HCT116 (cell line): ENCODE data around the gene ATG5. TPM values are rescaled to one million over a fixed set of nuclear protein-coding genes. Genes with fewer than 3 reads are reported as not detected.

Source experiments
- ATAC-seq: fragments of 200-7000 bp; cut with Tn5 transposase; 2 replicates; pipeline ENCODE4 v1.9.1; 2020; ENCODE audit warnings: mild to moderate bottlenecking, moderate library complexity
- Bru-seq: library from RNA; stranded (reverse); fragments of 400-500 nt; gene quantifications from one replicate; lab custom pipeline; 2021; lab: Mats Ljungman, UMichigan
- BruChase-seq, 2 experiments: library from RNA; stranded (reverse); fragments of 400-500 nt; gene quantifications; one replicate each; lab custom pipeline; 2021; lab: Mats Ljungman, UMichigan
- BruUV-seq: library from RNA; stranded (reverse); fragments of 400-500 nt; replicated peaks from 2 replicates; lab custom pipeline; 2021; lab: Mats Ljungman, UMichigan
- CTCF ChIA-PET: fragments of 300-600 bp; sonication (Branson Sonifier 250); formaldehyde crosslinking; loops from one replicate; lab custom pipeline; 2021; ENCODE audit warnings: antibody characterized with exemption; lab: Charles Lee
- POLR2A ChIA-PET: fragments of 300-600, 350-600 bp; sonication (Branson Sonifier 250); formaldehyde crosslinking; loops from one replicate; lab custom pipeline; 2021; ENCODE audit warnings: antibody characterized with exemption; lab: Charles Lee
- RAD21 ChIA-PET, 2 experiments: fragments of 300-600 bp; sonication (Branson Sonifier 250); formaldehyde crosslinking; loops; one replicate each; lab custom pipeline; 2023; ENCODE audit warnings: low total read pairs in 2 of 2; ENCODE audit not compliant: uncharacterized antibody in 2 of 2, unreplicated experiment in 2 of 2, low non-redundant PET in 1 of 2; lab: Charles Lee
- DNase-seq: peaks from one replicate; pipeline ENCODE4 v3.0.0-alpha.2; 2010; ENCODE audit warnings: low read depth, low spot score
- H2AFZ ChIP-seq: fragments of 200-600 bp; shearing (Covaris generic), sonication (generic); 2 replicates; pipeline ENCODE4 v1.6.1; 2017; ENCODE audit warnings: low read depth, mixed run types, mixed read lengths, antibody characterized with exemption, low read length; ENCODE audit not compliant: poor library complexity, severe bottlenecking
- H3K27ac ChIP-seq: 2 replicates; pipeline ENCODE4 v1.5.1; 2012; ENCODE audit warnings: low read depth, low read length
- H3K27me3 ChIP-seq: fragments of 200-600 bp; sonication (generic); 2 replicates; pipeline ENCODE4 v1.6.1; 2016; ENCODE audit warnings: mixed run types, low read length, mixed read lengths; ENCODE audit not compliant: insufficient read depth
- H3K36me3 ChIP-seq, 2 experiments: fragments of 200-500 bp in 1 of 2; fragments of 200-600 bp in 1 of 2; sonication (Bioruptor generic) in 1 of 2; sonication (generic) in 1 of 2; 2 replicates each; pipeline versions ENCODE4 v1.5.1 to v1.6.1; 2014 to 2016; ENCODE audit warnings: low read length in 2 of 2, inconsistent platforms in 1 of 2, mixed read lengths in 1 of 2, mixed run types in 1 of 2; ENCODE audit not compliant: insufficient read depth in 2 of 2, control insufficient read depth in 1 of 2
- H3K4me1 ChIP-seq, 2 experiments: fragments of 200-600 bp in 1 of 2; sonication (generic) in 1 of 2; 2 replicates each; pipeline versions ENCODE4 v1.5.1 to v1.6.1; 2012 to 2017; ENCODE audit warnings: low read length in 2 of 2, inconsistent platforms in 1 of 2, mild to moderate bottlenecking in 1 of 2, mixed read lengths in 1 of 2, mixed run types in 1 of 2, moderate library complexity in 1 of 2; ENCODE audit not compliant: insufficient read depth in 2 of 2, control insufficient read depth in 1 of 2
- H3K4me2 ChIP-seq: fragments of 200-600 bp; sonication (generic); 2 replicates; pipeline ENCODE4 v1.6.1; 2017; ENCODE audit warnings: mixed run types, low read length, mixed read lengths
- H3K4me3 ChIP-seq, 2 experiments: fragments of 200-600 bp in 1 of 2; sonication (generic) in 1 of 2; replicated peaks in 1 of 2; 2 replicates each; pipeline ENCODE4 v1.5.1; 2011 to 2016; ENCODE audit warnings: low read length in 2 of 2, control low read depth in 1 of 2, low read depth in 1 of 2, mild to moderate bottlenecking in 1 of 2, mixed read lengths in 1 of 2, mixed run types in 1 of 2
- H3K79me2 ChIP-seq: fragments of 200-600 bp; sonication (generic); 2 replicates; pipeline ENCODE4 v1.6.1; 2017; ENCODE audit warnings: mild to moderate bottlenecking, mixed run types, low read length, moderate library complexity, mixed read lengths; ENCODE audit not compliant: insufficient read depth
- H3K9ac ChIP-seq: fragments of 200-600 bp; sonication (generic); 2 replicates; pipeline ENCODE4 v1.6.1; 2016; ENCODE audit warnings: low read length, mixed read lengths
- H3K9me2 ChIP-seq: fragments of 200-600 bp; sonication (generic), shearing (Covaris generic); 2 replicates; pipeline ENCODE4 v1.6.1; 2017; ENCODE audit warnings: mixed run types, mild to moderate bottlenecking, moderate library complexity; ENCODE audit not compliant: insufficient read depth
- H3K9me3 ChIP-seq, 2 experiments: fragments of 200-500 bp in 1 of 2; fragments of 200-600 bp in 1 of 2; sonication (Bioruptor generic) in 1 of 2; sonication (generic) in 1 of 2; 2 replicates each; pipeline ENCODE4 v1.6.1; 2014 to 2017; ENCODE audit warnings: low read length in 2 of 2, mixed read lengths in 2 of 2, inconsistent platforms in 1 of 2, low read depth in 1 of 2, mild to moderate bottlenecking in 1 of 2, mixed run types in 1 of 2, moderate library complexity in 1 of 2; ENCODE audit not compliant: control insufficient read depth in 1 of 2, insufficient read depth in 1 of 2
- H4K20me1 ChIP-seq: fragments of 200-600 bp; sonication (generic), shearing (Covaris generic); 2 replicates; pipeline ENCODE4 v1.6.1; 2017; ENCODE audit warnings: mixed run types, mild to moderate bottlenecking, moderate library complexity; ENCODE audit not compliant: insufficient read depth
- CBX3 ChIP-seq: IDR thresholded peaks from 2 replicates; pipeline ENCODE4 v1.6.1; 2012; ENCODE audit warnings: low read depth
- CEBPB ChIP-seq: IDR thresholded peaks from 2 replicates; pipeline ENCODE4 v1.6.1; 2012; ENCODE audit warnings: low read depth
- EGR1 ChIP-seq: IDR thresholded peaks from 2 replicates; pipeline ENCODE4 v1.6.1; 2012; ENCODE audit warnings: low read depth
- ELF1 ChIP-seq: IDR thresholded peaks from 2 replicates; pipeline ENCODE4 v1.6.1; 2012; ENCODE audit warnings: low read depth, borderline replicate concordance
- EZH2 ChIP-seq: fragments of 200-600 bp; sonication (generic); IDR thresholded peaks from 2 replicates; pipeline ENCODE4 v1.6.1; 2017; ENCODE audit warnings: antibody characterized with exemption, mixed run types
- EZH2phosphoT487 ChIP-seq: fragments of 200-600 bp; IDR thresholded peaks from 2 replicates; pipeline ENCODE4 v1.6.1; 2018; ENCODE audit warnings: antibody characterized with exemption, borderline replicate concordance
- FOSL1 ChIP-seq: IDR thresholded peaks from 2 replicates; pipeline ENCODE4 v1.6.1; 2012; ENCODE audit warnings: low read depth
- JUND ChIP-seq: IDR thresholded peaks from 2 replicates; pipeline ENCODE4 v1.6.1; 2012
- MAX ChIP-seq: IDR thresholded peaks from 2 replicates; pipeline ENCODE4 v1.6.1; 2012
- POLR2A ChIP-seq: IDR thresholded peaks from 2 replicates; pipeline ENCODE4 v1.7.0; 2011; ENCODE audit warnings: borderline replicate concordance; ENCODE audit not compliant: insufficient read depth, insufficient read length; ENCODE audit errors: extremely low read depth
- RAD21 ChIP-seq: IDR thresholded peaks from 2 replicates; pipeline ENCODE4 v1.6.1; 2012; ENCODE audit warnings: low read depth, mild to moderate bottlenecking
- REST ChIP-seq: IDR thresholded peaks from 2 replicates; pipeline ENCODE4 v1.6.1; 2012; ENCODE audit warnings: low read depth
- SIN3A ChIP-seq: IDR thresholded peaks from 2 replicates; pipeline ENCODE4 v1.6.1; 2012; ENCODE audit warnings: low read depth
- SRF ChIP-seq: IDR thresholded peaks from 2 replicates; pipeline ENCODE4 v1.6.1; 2012; ENCODE audit warnings: low read depth
- TCF7L2 ChIP-seq: IDR thresholded peaks from 2 replicates; pipeline ENCODE4 v1.7.0; 2011; ENCODE audit warnings: borderline replicate concordance, inconsistent platforms; ENCODE audit not compliant: insufficient read depth, insufficient read length; ENCODE audit errors: extremely low read depth
- YY1 ChIP-seq: IDR thresholded peaks from 2 replicates; pipeline ENCODE4 v1.6.1; 2011; ENCODE audit warnings: low read length, low read depth, moderate library complexity, mild to moderate bottlenecking; ENCODE audit not compliant: insufficient replicate concordance; ENCODE audit errors: extremely low read depth
- ZFX ChIP-seq: fragments of 450-650 bp; IDR thresholded peaks from 2 replicates; pipeline ENCODE4 v1.6.1; 2017
- intact Hi-C: fragments of 100-400 bp; cut with micrococcal nuclease; formaldehyde crosslinking; loops from 2 replicates; pipeline ENCODE4 v1.10.0; 2022
- long read RNA-seq: library from polyadenylated mRNA; unstranded; transcript quantifications from one replicate; pipeline ENCODE4 v2.0.0, GENCODE V29; 2021; ENCODE audit not compliant: unreplicated experiment
- polyA plus RNA-seq: library from polyadenylated mRNA; unstranded; fragments of >200 nt; gene quantifications from 2 replicates; pipeline ENCODE4 v1.2.1, GENCODE V29; 2012; ENCODE audit warnings: missing spikeins
- total RNA-seq: library from RNA; stranded (reverse); gene quantifications from one replicate; pipeline ENCODE4 v1.2.1, GENCODE V29; 2021; ENCODE audit not compliant: unreplicated experiment
- TF ChIP-seq, protein P1 (sequence below): IDR thresholded peaks from 2 replicates; pipeline ENCODE4 v1.6.1; 2011; ENCODE audit warnings: mild to moderate bottlenecking, low read length, moderate library complexity; ENCODE audit not compliant: insufficient replicate concordance; ENCODE audit errors: extremely low read depth
- TF ChIP-seq, protein P2 (sequence below): IDR thresholded peaks from 2 replicates; pipeline ENCODE4 v1.6.1; 2012

Gene ATG5
- total RNA-seq (39.6 TPM), Bru-seq, nascent RNA (percentile 80 among the genes with signal in this experiment), BruChase-seq, experiment 1, labeled RNA remaining after a 6-hour chase (percentile 53 among the genes with signal in this experiment), BruChase-seq, experiment 2, labeled RNA remaining after a 2-hour chase (percentile 57 among the genes with signal in this experiment)
- 21.1 and 23.6 TPM in 2 replicates for polyA plus RNA-seq
- long read RNA-seq, transcript ATG5-204 (8 exons, 3,216 nt): major isoform, 55 of 98 reads
- long read RNA-seq, transcript ATG5-201 (8 exons, 3,092 nt): minor isoform, 10 of 98 reads
- long read RNA-seq, transcript ATG5-208 (7 exons, 3,035 nt): minor isoform, 14 of 98 reads
- long read RNA-seq, partial matches to known transcripts: 2 of 98 reads
- long read RNA-seq, other reads (novel, unspliced or antisense): 17 of 98 reads

DNA sequence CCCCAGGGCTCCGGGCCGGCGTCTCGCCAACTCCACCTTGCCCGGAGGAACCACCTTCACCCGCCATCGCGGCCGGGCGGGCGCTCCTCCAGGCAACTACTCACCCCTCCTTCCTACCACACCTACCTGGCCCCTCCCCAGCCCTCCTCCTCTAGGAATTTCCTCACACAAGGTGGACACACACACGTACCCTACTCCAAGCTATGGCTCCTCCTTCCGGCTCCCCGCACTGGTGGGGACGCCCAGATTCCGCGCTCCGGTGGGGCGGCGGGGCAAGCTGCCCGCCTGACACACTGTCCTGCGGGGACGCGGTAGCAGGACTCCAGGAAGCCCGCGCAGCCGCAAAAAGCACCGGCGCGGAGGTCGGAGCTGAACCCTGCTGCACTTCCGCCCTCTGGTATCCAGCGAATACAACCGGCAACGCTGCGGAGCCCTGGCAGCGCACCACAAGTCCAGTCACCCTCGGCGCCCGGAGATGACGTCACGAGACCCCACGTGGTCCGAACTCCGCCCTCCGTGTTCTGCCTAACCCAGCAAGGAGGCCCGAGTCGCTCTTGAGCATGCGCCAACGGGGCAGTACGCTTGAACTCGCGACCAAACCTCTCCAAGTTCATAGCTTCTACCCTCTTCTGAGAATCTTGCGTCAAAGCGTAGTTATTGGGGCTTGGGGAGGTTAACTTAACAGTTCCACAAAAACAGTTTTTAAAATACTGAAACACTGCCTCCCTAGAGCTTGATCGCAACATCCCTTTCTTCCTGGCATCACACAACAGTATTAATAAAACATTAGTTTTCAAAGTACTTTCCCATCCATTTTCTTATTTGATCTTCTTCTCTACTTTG is at the start of gene ATG5:
TSS of gene ATG5 (minus strand) at position 425 of the 843 bp plus-strand sequence. CDS start 9,552 bp downstream, outside the sequence.
- ChIA-PET RAD21 (no interaction called here), POLR2A (interaction anchor here (0.5 to 1.3 kb wide), 9 partner anchors 8 to 973 kb away, joined by 3 to 9 read pairs (median 4); no protein-coding TSS in a partner anchor), CTCF (interaction anchor here (0.6 to 1.2 kb wide), 4 partner anchors 9 to 235 kb away, joined by 3 to 13 read pairs (median 6); no protein-coding TSS in a partner anchor)
- H3K36me3 ChIP-seq: no peaks in the 10 kb centered on the region
- peaks cover 46% of the 10 kb centered on the region for H3K79me2 ChIP-seq
- H3K9me2 ChIP-seq: no peaks in the 10 kb centered on the region
- no peaks in the 10 kb centered on the region for H3K27me3 ChIP-seq
- peak within 1 kb of the TSS; percentile 88 for H3K9ac ChIP-seq
- H3K4me1 ChIP-seq: peaks cover 6 to 16% of the 10 kb centered on the region in 2 experiments; a peak in 3 of 4 replicates
- intact Hi-C loops: no loop called here
- peak within 1 kb of the TSS; percentile 70 for H3K4me2 ChIP-seq
- no TSS peak for BruUV-seq
- H3K9me3 ChIP-seq: no peaks in the 10 kb centered on the region
- H3K4me3 ChIP-seq: peak within 1 kb of the TSS; percentile 78 to 85
- ATAC-seq (peak; percentile 93), DNase-seq (peak; percentile 98)
- H3K27ac ChIP-seq: peak within 1 kb of the TSS; percentile 91
- H4K20me1 ChIP-seq: no peaks in the 10 kb centered on the region
- H2AFZ ChIP-seq: peak within 1 kb of the TSS; percentile 19
- TF ChIP-seq CEBPB (no peak), JUND (peak; percentile 77), CBX3 (peak; percentile 94), EGR1 (no peak), MAX (peak; percentile 96), EZH2 (no peak), FOSL1 (peak; percentile 44; the same call in 1 of the 2 replicates), POLR2A (peak; percentile 65), EZH2phosphoT487 (no peak), ZFX (0 out of 2 replicates have a peak, but pooled peaks have one; percentile 18), REST (no peak), ELF1 (peak; percentile 90), TCF7L2 (peak; percentile 36), YY1 (peak; percentile 46), RAD21 (no peak), SRF (peak; percentile 96), SIN3A (peak; percentile 72; the same call in 1 of the 2 replicates)
- TF ChIP-seq, protein P1, sequence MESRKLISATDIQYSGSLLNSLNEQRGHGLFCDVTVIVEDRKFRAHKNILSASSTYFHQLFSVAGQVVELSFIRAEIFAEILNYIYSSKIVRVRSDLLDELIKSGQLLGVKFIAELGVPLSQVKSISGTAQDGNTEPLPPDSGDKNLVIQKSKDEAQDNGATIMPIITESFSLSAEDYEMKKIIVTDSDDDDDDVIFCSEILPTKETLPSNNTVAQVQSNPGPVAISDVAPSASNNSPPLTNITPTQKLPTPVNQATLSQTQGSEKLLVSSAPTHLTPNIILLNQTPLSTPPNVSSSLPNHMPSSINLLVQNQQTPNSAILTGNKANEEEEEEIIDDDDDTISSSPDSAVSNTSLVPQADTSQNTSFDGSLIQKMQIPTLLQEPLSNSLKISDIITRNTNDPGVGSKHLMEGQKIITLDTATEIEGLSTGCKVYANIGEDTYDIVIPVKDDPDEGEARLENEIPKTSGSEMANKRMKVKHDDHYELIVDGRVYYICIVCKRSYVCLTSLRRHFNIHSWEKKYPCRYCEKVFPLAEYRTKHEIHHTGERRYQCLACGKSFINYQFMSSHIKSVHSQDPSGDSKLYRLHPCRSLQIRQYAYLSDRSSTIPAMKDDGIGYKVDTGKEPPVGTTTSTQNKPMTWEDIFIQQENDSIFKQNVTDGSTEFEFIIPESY: no peak
- TF ChIP-seq, protein P2, sequence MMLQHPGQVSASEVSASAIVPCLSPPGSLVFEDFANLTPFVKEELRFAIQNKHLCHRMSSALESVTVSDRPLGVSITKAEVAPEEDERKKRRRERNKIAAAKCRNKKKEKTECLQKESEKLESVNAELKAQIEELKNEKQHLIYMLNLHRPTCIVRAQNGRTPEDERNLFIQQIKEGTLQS: no peak; the same call in 1 of the 2 replicates
